Right lobe of liver (tissue), 6 donors: Measurements from ENCODE around the gene LMBRD2. TPM values are rescaled to one million over a fixed set of nuclear protein-coding genes. Genes with fewer than 3 reads are reported as not detected.

Experiments
- ATAC-seq, 4 donors: fragments of 200-7000 bp; cut with Tn5 transposase; one replicate each; pipeline ENCODE4 v1.9.1; 2020; ENCODE audit warnings: mild to moderate bottlenecking in 4 of 4, moderate library complexity in 4 of 4
- DNase-seq, 3 donors: peaks; one replicate each; pipeline ENCODE4 v3.0.0-alpha.2; 2020
- H3K27ac ChIP-seq, 3 donors: fragments of 200-600 bp; one replicate each; pipeline ENCODE4 v1.8.0; 2022
- H3K27me3 ChIP-seq, 2 donors: fragments of 200-600 bp; one replicate each; pipeline ENCODE4 v1.8.0; 2022
- H3K36me3 ChIP-seq, 4 donors: fragments of 200-600 bp; sonication (generic) in 1 of 4; one replicate each; pipeline versions ENCODE4 v1.5.1 to v1.8.0; 2017 to 2022; ENCODE audit warnings: control low read depth in 1 of 4
- H3K4me1 ChIP-seq, 4 donors: fragments of 200-600 bp; sonication (generic) in 1 of 4; one replicate each; pipeline versions ENCODE4 v1.5.1 to v1.8.0; 2017 to 2022; ENCODE audit warnings: control low read depth in 1 of 4
- H3K4me3 ChIP-seq, 3 donors: fragments of 200-600 bp; one replicate each; pipeline ENCODE4 v1.8.0; 2022
- H3K9me3 ChIP-seq, 4 donors: fragments of 200-600 bp; sonication (generic) in 1 of 4; one replicate each; pipeline versions ENCODE4 v1.5.1 to v1.8.0; 2017 to 2022; ENCODE audit warnings: control low read depth in 1 of 4
- CTCF ChIP-seq, 4 donors: fragments of 200-600 bp in 3 of 4; fragments of 450-650 bp in 1 of 4; IDR thresholded peaks; one replicate each; pipeline versions ENCODE4 v1.5.1 to v1.8.0; 2016 to 2022; ENCODE audit warnings: antibody characterized with exemption in 4 of 4, mild to moderate bottlenecking in 2 of 4
- POLR2A ChIP-seq: fragments of 450-650 bp; IDR thresholded peaks from one replicate; pipeline ENCODE4 v1.6.1; 2017; ENCODE audit warnings: antibody characterized with exemption, mild to moderate bottlenecking
- WGBS: methylation state at CpG from one replicate; pipeline ENCODE4 v1.1.6; 2018; ENCODE audit warnings: low coverage, low lambda C conversion rate; ENCODE audit not compliant: insufficient coverage; ENCODE audit errors: missing lambda C conversion rate; 5-methylcytosine and 5-hydroxymethylcytosine counted together
- intact Hi-C, 2 donors: fragments of 100-400 bp; cut with DNase I; formaldehyde crosslinking; loops; one replicate each; pipeline versions ENCODE4 v1.11.2 to v1.14.1; 2022
- total RNA-seq, 6 experiments: library from RNA; depleted of rRNA in 2 of 6; stranded (reverse); fragments of >200 nt in 2 of 6; fragmentation: NEBNext Ultra II Directional in 3 of 6; extraction: Animal tissue kit (Norgen Biotek cat#: 25700) in 3 of 6; gene quantifications; one replicate each; pipeline versions ENCODE4 v1.1.0 to v1.2.4, GENCODE V29; 2016 to 2023
- donor health status: DM: no; HTN: yes; CAD: no.
- donor health status: DM: no; HTN: no; CAD: no.
- donor health status: DM: no; HTN: no; CAD: no.
- donor health status: DM: no; HTN: yes; CAD: no.
- donor health status: DM: no; HTN: yes; CAD: no.

LMBRD2 gene
- total RNA-seq, 6 experiments from 2014 or later, result 8.0 to 13.0 (median 10.5) TPM

GRCh38 chr5:36150676-36151433 is 832 bp downstream of the LMBRD2 start:
- H3K27ac ChIP-seq, result peak overlapping the region; percentile 71 to 78 (median 72)
- intact Hi-C loops, result no loop called here
- peak in 2 of 3 donors; percentile 49 to 68 for DNase-seq

GRCh38 chr5:36147681-36148080 is 4.0 kb downstream of the LMBRD2 start:
- Histone ChIP-seq H3K4me1 (peaks cover 0 to 11% (median 3%) of the 10 kb centered on the region in 4 donors), H3K27ac (no peak overlapping the region), H3K36me3 (no peaks in the 10 kb centered on the region), H3K27me3 (no peaks in the 10 kb centered on the region), H3K4me3 (no peak overlapping the region), H3K9me3 (no peaks in the 10 kb centered on the region)
- no peak for DNase-seq
- intact Hi-C loops, result no loop called here
- 91% methylated on average over 2 of the region's 2 CpGs for WGBS
- ATAC-seq, result no peak
- no peak for TF ChIP-seq CTCF (IDR thresholded peaks at IDR 0.05)
- TF ChIP-seq POLR2A, result no peak

More at GRCh38 chr5:36150676-36151433, 832 bp downstream of the LMBRD2 start:
- Histone ChIP-seq H3K27me3 (no peaks in the 10 kb centered on the region), H3K36me3 (peaks cover 0 to 3% (median 0%) of the 10 kb centered on the region in 4 donors), H3K4me1 (peaks cover 0 to 23% (median 8%) of the 10 kb centered on the region in 4 donors), H3K9me3 (no peaks in the 10 kb centered on the region), H3K4me3 (peak overlapping the region; percentile 89 to 96 (median 91))
- ATAC-seq, result peak in 3 of 4 donors; percentile 7 to 34 (median 19)
- TF ChIP-seq POLR2A, result no peak
- no peak for TF ChIP-seq CTCF (IDR thresholded peaks at IDR 0.05)
- 4% methylated on average over 22 of the region's 23 CpGs for WGBS

GRCh38 chr5:36146390-36146789 is 5.3 kb downstream of the LMBRD2 start:
- ATAC-seq (no peak), DNase-seq (no peak)
- Histone ChIP-seq H3K9me3 (no peaks in the 10 kb centered on the region), H3K27ac (no peak overlapping the region), H3K36me3 (peaks cover 0 to 6% (median 2%) of the 10 kb centered on the region in 4 donors), H3K27me3 (no peaks in the 10 kb centered on the region), H3K4me1 (peaks cover 0 to 10% (median 3%) of the 10 kb centered on the region in 4 donors), H3K4me3 (no peak overlapping the region)
- WGBS, result 52% methylated on average over 3 of the region's 3 CpGs
- intact Hi-C loops, result no loop called here
- no peak for TF ChIP-seq CTCF (IDR thresholded peaks at IDR 0.05)

GRCh38 chr5:36145311-36145710 is 6.4 kb downstream of the LMBRD2 start:
- H3K4me3 ChIP-seq, result no peak overlapping the region
- WGBS, result 83% methylated on average over 4 of the region's 4 CpGs
- H3K9me3 ChIP-seq, result no peaks in the 10 kb centered on the region
- DNase-seq, result no peak
- H3K27ac ChIP-seq, result no peak overlapping the region
- no peak for TF ChIP-seq CTCF (IDR thresholded peaks at IDR 0.05)
- no peak for TF ChIP-seq POLR2A
- intact Hi-C loops, result no loop called here
- peaks cover 0 to 3% (median under 1%) of the 10 kb centered on the region in 4 donors for H3K4me1 ChIP-seq
- H3K36me3 ChIP-seq, result peaks cover 0 to 8% (median 3%) of the 10 kb centered on the region in 4 donors
- ATAC-seq, result no peak
- H3K27me3 ChIP-seq, result no peaks in the 10 kb centered on the region
